SK-N-SH (cell line): ENCODE data around the gene PRKRIP1. TPM values are rescaled to one million over a fixed set of nuclear protein-coding genes. Genes with fewer than 3 reads are reported as not detected.

Experiments used
- ELF1 ChIP-seq: IDR thresholded peaks from 2 replicates; pipeline ENCODE4 v1.4.0; 2012
- GABPA ChIP-seq: IDR thresholded peaks from 2 replicates; pipeline ENCODE4 v1.4.0; 2012; ENCODE audit warnings: low read depth, mild to moderate bottlenecking
- MEF2A ChIP-seq: IDR thresholded peaks from 2 replicates; pipeline ENCODE4 v1.4.0; 2012; ENCODE audit warnings: low read depth, borderline replicate concordance
- NFIC ChIP-seq: IDR thresholded peaks from 2 replicates; pipeline ENCODE4 v1.4.0; 2012; ENCODE audit warnings: borderline replicate concordance
- NRF1 ChIP-seq: IDR thresholded peaks from 2 replicates; pipeline ENCODE4 v1.6.1; 2012; ENCODE audit warnings: low read depth, mild to moderate bottlenecking, low read length
- PBX3 ChIP-seq: IDR thresholded peaks from 2 replicates; pipeline ENCODE4; 2012
- RCOR1 ChIP-seq: fragments of 150-350 bp; IDR thresholded peaks from 2 replicates; pipeline ENCODE4 v1.6.1; 2017; ENCODE audit warnings: antibody characterized with exemption, low read length
- REST ChIP-seq: IDR thresholded peaks from 2 replicates; pipeline ENCODE4 v1.6.1; 2012; ENCODE audit warnings: mild to moderate bottlenecking, low read depth, low read length, moderate library complexity
- RFX5 ChIP-seq: IDR thresholded peaks from 2 replicates; pipeline ENCODE4 v1.6.1; 2012; ENCODE audit warnings: mild to moderate bottlenecking, improper control_type of control experiment, low read length
- SMC3 ChIP-seq: IDR thresholded peaks from 2 replicates; pipeline ENCODE4 v1.6.1; 2012; ENCODE audit warnings: low read depth, low read length, improper control_type of control experiment
- TAF1 ChIP-seq: IDR thresholded peaks from 2 replicates; pipeline ENCODE4 v1.6.1; 2012; ENCODE audit warnings: low read depth, mild to moderate bottlenecking, low read length, moderate library complexity, borderline replicate concordance
- TCF12 ChIP-seq: IDR thresholded peaks from 2 replicates; pipeline ENCODE4 v1.4.0; 2012
- YY1 ChIP-seq: IDR thresholded peaks from 2 replicates; pipeline ENCODE4 v1.4.0; 2012; ENCODE audit warnings: low read depth, mild to moderate bottlenecking
- polyA plus RNA-seq, 3 experiments: library from polyadenylated mRNA; depleted of rRNA; stranded (reverse); fragments of >200 nt; gene quantifications; 2 replicates each; pipeline ENCODE4 v1.2.3, GENCODE V29; 2012
- TF ChIP-seq, protein P1 (sequence below): fragments of 150-350 bp; IDR thresholded peaks from 2 replicates; pipeline ENCODE4 v1.6.1; 2017; ENCODE audit warnings: antibody characterized with exemption, low read length, low read depth, borderline replicate concordance
- TF ChIP-seq, protein P2 (sequence below): IDR thresholded peaks from 2 replicates; pipeline ENCODE4 v1.4.0; 2012; ENCODE audit warnings: low read depth

Gene PRKRIP1
- polyA plus RNA-seq, 1 of the 3 experiments (the other 2 are of a cell fraction) = 41.2 TPM

- TF ChIP-seq REST (no peak; the same call in 1 of the 2 replicates), YY1 (peak; percentile 93), ELF1 (peak; percentile 94), MEF2A (no peak; the same call in 1 of the 2 replicates), TCF12 (no peak; the same call in 1 of the 2 replicates), GABPA (peak; percentile 90), PBX3 (no peak), TAF1 (peak; percentile 91), NFIC (no peak), NRF1 (peak; percentile 92), SMC3 (0 out of 2 replicates have a peak, but pooled peaks have one; percentile 6), RFX5 (no peak), RCOR1 (no peak)
- TF ChIP-seq, protein P1, sequence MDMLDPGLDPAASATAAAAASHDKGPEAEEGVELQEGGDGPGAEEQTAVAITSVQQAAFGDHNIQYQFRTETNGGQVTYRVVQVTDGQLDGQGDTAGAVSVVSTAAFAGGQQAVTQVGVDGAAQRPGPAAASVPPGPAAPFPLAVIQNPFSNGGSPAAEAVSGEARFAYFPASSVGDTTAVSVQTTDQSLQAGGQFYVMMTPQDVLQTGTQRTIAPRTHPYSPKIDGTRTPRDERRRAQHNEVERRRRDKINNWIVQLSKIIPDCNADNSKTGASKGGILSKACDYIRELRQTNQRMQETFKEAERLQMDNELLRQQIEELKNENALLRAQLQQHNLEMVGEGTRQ = 0 out of 2 replicates have a peak, but pooled peaks have one; percentile 5
- TF ChIP-seq, protein P2, sequence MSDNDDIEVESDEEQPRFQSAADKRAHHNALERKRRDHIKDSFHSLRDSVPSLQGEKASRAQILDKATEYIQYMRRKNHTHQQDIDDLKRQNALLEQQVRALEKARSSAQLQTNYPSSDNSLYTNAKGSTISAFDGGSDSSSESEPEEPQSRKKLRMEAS = peak; percentile 92
Observed at GRCh38 chr7:102464577-102465280, 68.6 kb downstream of the PRKRIP1 start, which contains the start of the genes ALKBH4 and LRWD1 (continued).
